ENCODE measurements around the gene FEZF1. TPM values are rescaled to one million over a fixed set of nuclear protein-coding genes. Genes with fewer than 3 reads are reported as not detected.

Gene FEZF1
- total RNA-seq, 1 experiment from 2014 or later: not detected

DNA sequence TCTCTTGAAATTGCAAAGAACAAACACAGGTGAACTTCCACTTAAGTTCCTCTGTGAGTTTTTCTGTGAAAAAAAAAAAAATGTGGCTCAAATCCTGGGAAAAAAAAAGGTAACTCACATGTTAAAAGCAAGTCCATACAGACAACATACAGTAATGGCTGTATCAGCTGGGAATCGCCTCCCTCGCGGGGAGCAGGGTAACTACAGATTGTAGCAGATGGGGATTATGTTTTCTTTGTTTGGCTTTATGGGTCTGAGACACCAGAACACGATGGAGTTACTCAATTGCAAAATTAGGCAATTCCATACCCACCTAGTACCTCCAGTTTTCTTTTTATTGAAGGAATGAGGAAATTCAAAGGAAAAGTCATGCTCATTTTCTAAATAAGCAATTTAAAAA lies 42.3 kb downstream of the FEZF1 start:
- H3K27ac ChIP-seq (ENCODE audit: low read length): no peak overlapping the region
- POLR2A ChIA-PET: no interaction called here
- no peak for ATAC-seq
- H3K9me3 ChIP-seq (ENCODE audit: control insufficient read depth, insufficient read depth, low read depth, low read length): no peaks in the 10 kb centered on the region
- H3K27me3 ChIP-seq (ENCODE audit: control insufficient read depth, insufficient read depth, low read length): no peaks in the 10 kb centered on the region; the same call in 1 of the 2 replicates
- in situ Hi-C loops (cut with HindIII; ENCODE audit: low pct_unique_long_range_greater_than_20kb, low sequenced_read_pairs): no loop called here
- no peak overlapping the region for H3K4me3 ChIP-seq (ENCODE audit: low read depth in 2 of 2, low read length in 2 of 2)
- TF ChIP-seq TCF7L2 (IDR thresholded peaks at IDR 0.05; ENCODE audit: low read depth, low read length) (no peak), POLR2AphosphoS5 (IDR thresholded peaks at IDR 0.05; ENCODE audit: low read depth, low read length) (no peak), SIN3A (IDR thresholded peaks at IDR 0.05; ENCODE audit: borderline replicate concordance, insufficient read depth, low read depth, low read length) (no peak)
- TF ChIP-seq, protein P1, sequence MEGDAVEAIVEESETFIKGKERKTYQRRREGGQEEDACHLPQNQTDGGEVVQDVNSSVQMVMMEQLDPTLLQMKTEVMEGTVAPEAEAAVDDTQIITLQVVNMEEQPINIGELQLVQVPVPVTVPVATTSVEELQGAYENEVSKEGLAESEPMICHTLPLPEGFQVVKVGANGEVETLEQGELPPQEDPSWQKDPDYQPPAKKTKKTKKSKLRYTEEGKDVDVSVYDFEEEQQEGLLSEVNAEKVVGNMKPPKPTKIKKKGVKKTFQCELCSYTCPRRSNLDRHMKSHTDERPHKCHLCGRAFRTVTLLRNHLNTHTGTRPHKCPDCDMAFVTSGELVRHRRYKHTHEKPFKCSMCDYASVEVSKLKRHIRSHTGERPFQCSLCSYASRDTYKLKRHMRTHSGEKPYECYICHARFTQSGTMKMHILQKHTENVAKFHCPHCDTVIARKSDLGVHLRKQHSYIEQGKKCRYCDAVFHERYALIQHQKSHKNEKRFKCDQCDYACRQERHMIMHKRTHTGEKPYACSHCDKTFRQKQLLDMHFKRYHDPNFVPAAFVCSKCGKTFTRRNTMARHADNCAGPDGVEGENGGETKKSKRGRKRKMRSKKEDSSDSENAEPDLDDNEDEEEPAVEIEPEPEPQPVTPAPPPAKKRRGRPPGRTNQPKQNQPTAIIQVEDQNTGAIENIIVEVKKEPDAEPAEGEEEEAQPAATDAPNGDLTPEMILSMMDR (IDR thresholded peaks at IDR 0.05): no peak
- TF ChIP-seq, protein P2, sequence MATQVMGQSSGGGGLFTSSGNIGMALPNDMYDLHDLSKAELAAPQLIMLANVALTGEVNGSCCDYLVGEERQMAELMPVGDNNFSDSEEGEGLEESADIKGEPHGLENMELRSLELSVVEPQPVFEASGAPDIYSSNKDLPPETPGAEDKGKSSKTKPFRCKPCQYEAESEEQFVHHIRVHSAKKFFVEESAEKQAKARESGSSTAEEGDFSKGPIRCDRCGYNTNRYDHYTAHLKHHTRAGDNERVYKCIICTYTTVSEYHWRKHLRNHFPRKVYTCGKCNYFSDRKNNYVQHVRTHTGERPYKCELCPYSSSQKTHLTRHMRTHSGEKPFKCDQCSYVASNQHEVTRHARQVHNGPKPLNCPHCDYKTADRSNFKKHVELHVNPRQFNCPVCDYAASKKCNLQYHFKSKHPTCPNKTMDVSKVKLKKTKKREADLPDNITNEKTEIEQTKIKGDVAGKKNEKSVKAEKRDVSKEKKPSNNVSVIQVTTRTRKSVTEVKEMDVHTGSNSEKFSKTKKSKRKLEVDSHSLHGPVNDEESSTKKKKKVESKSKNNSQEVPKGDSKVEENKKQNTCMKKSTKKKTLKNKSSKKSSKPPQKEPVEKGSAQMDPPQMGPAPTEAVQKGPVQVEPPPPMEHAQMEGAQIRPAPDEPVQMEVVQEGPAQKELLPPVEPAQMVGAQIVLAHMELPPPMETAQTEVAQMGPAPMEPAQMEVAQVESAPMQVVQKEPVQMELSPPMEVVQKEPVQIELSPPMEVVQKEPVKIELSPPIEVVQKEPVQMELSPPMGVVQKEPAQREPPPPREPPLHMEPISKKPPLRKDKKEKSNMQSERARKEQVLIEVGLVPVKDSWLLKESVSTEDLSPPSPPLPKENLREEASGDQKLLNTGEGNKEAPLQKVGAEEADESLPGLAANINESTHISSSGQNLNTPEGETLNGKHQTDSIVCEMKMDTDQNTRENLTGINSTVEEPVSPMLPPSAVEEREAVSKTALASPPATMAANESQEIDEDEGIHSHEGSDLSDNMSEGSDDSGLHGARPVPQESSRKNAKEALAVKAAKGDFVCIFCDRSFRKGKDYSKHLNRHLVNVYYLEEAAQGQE (IDR thresholded peaks at IDR 0.05; ENCODE audit: insufficient read depth in 1 of 2, low read depth in 2 of 2, low read length in 1 of 2): no peak
- DNase-seq (ENCODE audit: low read depth, low spot score): no peak
- CTCF ChIA-PET: no interaction called here
- H3K36me3 ChIP-seq (ENCODE audit: control insufficient read depth, insufficient read depth, low read length): no peaks in the 10 kb centered on the region
- BruUV-seq (replicated peaks): no TSS peak
- intact Hi-C loops (cut with micrococcal nuclease; ENCODE audit: unreplicated experiment): no loop called here
- no peaks in the 10 kb centered on the region for H3K4me1 ChIP-seq (ENCODE audit: control insufficient read depth, insufficient read depth, low read length)

DNA sequence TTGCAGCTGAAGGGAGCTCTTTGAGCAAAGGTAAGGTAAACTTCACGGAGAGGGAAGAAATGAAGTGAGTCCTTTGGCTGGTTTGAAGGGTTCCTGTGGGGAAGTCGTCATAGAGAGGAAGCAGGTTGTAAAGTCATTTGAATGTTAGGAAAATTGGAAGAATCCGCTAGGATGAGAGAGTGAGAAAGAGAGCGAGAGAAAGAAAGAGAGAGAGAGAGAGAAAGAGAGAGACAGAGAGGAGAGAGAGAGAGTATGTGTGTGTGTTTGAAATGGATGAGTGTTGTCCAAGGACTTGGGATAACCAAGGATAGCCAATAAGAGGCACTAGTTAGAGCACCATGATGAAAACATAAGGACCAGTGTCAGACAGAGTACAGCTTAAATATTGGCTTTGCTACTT lies 43.1 kb downstream of the FEZF1 start:
- Histone ChIP-seq H3K9me3 (ENCODE audit: control insufficient read depth, insufficient read depth, low read depth, low read length) (no peaks in the 10 kb centered on the region), H3K4me3 (ENCODE audit: low read depth in 2 of 2, low read length in 2 of 2) (no peak overlapping the region), H3K27me3 (ENCODE audit: control insufficient read depth, insufficient read depth, low read length) (no peaks in the 10 kb centered on the region; the same call in 1 of the 2 replicates), H3K27ac (ENCODE audit: low read length) (no peak overlapping the region), H3K4me1 (ENCODE audit: control insufficient read depth, insufficient read depth, low read length) (no peaks in the 10 kb centered on the region), H3K36me3 (ENCODE audit: control insufficient read depth, insufficient read depth, low read length) (no peaks in the 10 kb centered on the region)
- BruUV-seq (replicated peaks): no TSS peak
- intact Hi-C loops (cut with micrococcal nuclease; ENCODE audit: unreplicated experiment) (no loop called here), in situ Hi-C loops (cut with HindIII; ENCODE audit: low pct_unique_long_range_greater_than_20kb, low sequenced_read_pairs) (no loop called here)
- ATAC-seq (no peak), DNase-seq (ENCODE audit: low read depth, low spot score) (no peak)
- ChIA-PET POLR2A (no interaction called here), CTCF (no interaction called here)
- no peak for TF ChIP-seq TCF7L2 (IDR thresholded peaks at IDR 0.05; ENCODE audit: low read depth, low read length)
- TF ChIP-seq, protein P1 (IDR thresholded peaks at IDR 0.05): no peak
- TF ChIP-seq, protein P2 (IDR thresholded peaks at IDR 0.05; ENCODE audit: insufficient read depth in 1 of 2, low read depth in 2 of 2, low read length in 1 of 2): no peak
- no peak for TF ChIP-seq POLR2AphosphoS5 (IDR thresholded peaks at IDR 0.05; ENCODE audit: low read depth, low read length)
- TF ChIP-seq SIN3A (IDR thresholded peaks at IDR 0.05; ENCODE audit: borderline replicate concordance, insufficient read depth, low read depth, low read length): no peak
